ENCODE measurements around the gene OR2W3.

DNA sequence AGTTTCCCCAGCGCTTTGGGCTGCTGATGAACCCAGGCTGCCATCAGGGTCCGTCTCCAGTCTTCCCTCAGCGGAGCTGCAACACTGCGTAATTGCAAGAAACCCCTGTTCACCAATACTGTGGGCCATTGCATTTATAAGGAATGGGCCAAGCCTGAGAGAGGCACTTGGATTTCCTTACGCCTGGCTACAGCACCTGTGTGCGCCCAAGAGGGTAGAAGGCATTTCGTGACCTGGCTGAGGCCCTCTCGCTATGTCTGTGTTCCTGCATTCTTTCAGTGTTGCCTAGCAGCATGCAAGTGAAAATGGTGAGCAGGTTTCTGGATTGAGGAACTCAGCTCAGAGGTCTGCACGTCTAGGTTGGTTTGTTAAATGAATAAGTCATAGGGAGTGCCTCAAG lies 12.0 kb upstream of the OR2W3 start:
- TF ChIP-seq POLR2A (IDR thresholded peaks at IDR 0.05) = no peak
- TF ChIP-seq POLR2AphosphoS5 (IDR thresholded peaks at IDR 0.05) = no peak
- TF ChIP-seq CTCF (IDR thresholded peaks at IDR 0.05) = no peak
